ENCODE data around the gene PHF1. TPM values are rescaled to one million over a fixed set of nuclear protein-coding genes. Genes with fewer than 3 reads are reported as not detected.

PHF1 gene
- polyA plus RNA-seq, 1 donor from 2014 or later: 102 TPM

GRCh38 chr6:33380272-33380981, 30.4 kb upstream of the PHF1 start:
- no peaks in the 10 kb centered on the region for H3F3A ChIP-seq (ENCODE audit: insufficient read depth, low read length, poor library complexity, severe bottlenecking)

DNA sequence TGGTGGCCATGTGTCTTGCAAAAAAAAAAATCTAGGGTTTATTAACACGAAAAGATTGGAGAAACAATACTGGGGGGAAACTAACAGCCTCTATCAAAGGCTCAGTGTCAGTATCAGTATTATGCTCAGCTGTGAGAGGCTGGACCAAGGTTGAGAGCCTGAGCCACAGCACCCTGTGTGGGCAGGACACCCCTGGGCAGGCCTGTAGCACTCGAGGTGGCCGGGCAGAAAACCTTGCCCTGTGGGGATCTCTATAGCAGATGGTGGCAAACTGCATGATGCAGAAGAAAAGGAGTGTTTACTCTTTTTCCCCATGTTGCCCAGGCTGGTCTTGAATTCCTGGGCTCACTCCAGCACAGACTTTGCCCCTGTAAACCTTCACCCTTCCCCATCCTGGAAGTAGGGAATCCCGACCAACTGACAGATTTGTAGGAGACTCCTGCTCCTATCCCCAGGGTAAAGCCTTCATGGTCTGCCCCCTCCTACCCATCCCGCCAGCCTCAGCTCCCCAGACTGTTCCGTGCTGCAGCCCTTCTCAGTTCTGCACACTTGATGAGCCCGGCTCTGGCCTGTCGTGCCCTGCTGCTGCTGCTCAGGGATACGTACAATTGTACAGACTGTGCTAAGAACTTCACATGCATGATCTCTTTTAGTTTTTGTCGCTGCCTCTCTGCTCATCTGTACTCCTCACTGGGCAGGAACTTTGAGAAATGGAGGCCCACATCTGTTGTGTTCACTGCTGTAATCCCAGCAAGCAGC, 27.2 kb upstream of the PHF1 start:
- H3K4me3 ChIP-seq (ENCODE audit: low read length): no peak overlapping the region
- H3K27me3 ChIP-seq (ENCODE audit: insufficient read depth, low read depth, low read length): no peaks in the 10 kb centered on the region
- TF ChIP-seq RAD21 (conservative IDR thresholded peaks at IDR 0.05) (no peak), EZH2 (IDR thresholded peaks at IDR 0.05; ENCODE audit: borderline replicate concordance, insufficient read depth, low read length, poor library complexity, severe bottlenecking) (no peak), MXI1 (conservative IDR thresholded peaks at IDR 0.05; ENCODE audit: poor library complexity, severe bottlenecking) (no peak), TAF1 (IDR thresholded peaks at IDR 0.05; ENCODE audit: low read depth) (no peak)
- H3K9me2 ChIP-seq (ENCODE audit: insufficient read depth, low read length): no peaks in the 10 kb centered on the region
- no peaks in the 10 kb centered on the region for H3K36me3 ChIP-seq (ENCODE audit: insufficient read depth, low read length)
- no peaks in the 10 kb centered on the region for H3K79me2 ChIP-seq (replicated peaks; ENCODE audit: insufficient read depth, low read length)
- H3K9ac ChIP-seq (ENCODE audit: low read length): no peak overlapping the region
- H3F3A ChIP-seq (ENCODE audit: insufficient read depth, low read length, poor library complexity, severe bottlenecking): no peaks in the 10 kb centered on the region
- no peaks in the 10 kb centered on the region for H4K20me1 ChIP-seq (ENCODE audit: insufficient read depth)
- H3K4me2 ChIP-seq (ENCODE audit: low read length): no peak overlapping the region
- no peaks in the 10 kb centered on the region for H3K9me3 ChIP-seq (ENCODE audit: low read length)
- H2AFZ ChIP-seq (ENCODE audit: low read depth, low read length): no peak overlapping the region
- H3K27ac ChIP-seq (ENCODE audit: low read length): no peak overlapping the region

More at GRCh38 chr6:33380272-33380981, 30.4 kb upstream of the PHF1 start:
- no peak overlapping the region for H3K4me3 ChIP-seq (ENCODE audit: low read length)
- H3K9me3 ChIP-seq (ENCODE audit: low read length): no peaks in the 10 kb centered on the region
- H3K9me2 ChIP-seq (ENCODE audit: insufficient read depth, low read length): no peaks in the 10 kb centered on the region
- H3K9ac ChIP-seq (ENCODE audit: low read length): no peak overlapping the region
- no peaks in the 10 kb centered on the region for H3K36me3 ChIP-seq (ENCODE audit: insufficient read depth, low read length)
- no peaks in the 10 kb centered on the region for H4K20me1 ChIP-seq (ENCODE audit: insufficient read depth)
- no peaks in the 10 kb centered on the region for H3K79me2 ChIP-seq (replicated peaks; ENCODE audit: insufficient read depth, low read length)
- TF ChIP-seq RAD21 (conservative IDR thresholded peaks at IDR 0.05) (no peak), TAF1 (IDR thresholded peaks at IDR 0.05; ENCODE audit: low read depth) (no peak), POLR2AphosphoS5 (IDR thresholded peaks at IDR 0.05) (no peak), EP300 (conservative IDR thresholded peaks at IDR 0.05; ENCODE audit: poor library complexity, severe bottlenecking) (no peak), SMC3 (conservative IDR thresholded peaks at IDR 0.05; ENCODE audit: poor library complexity) (no peak), REST (IDR thresholded peaks at IDR 0.05; ENCODE audit: borderline replicate concordance) (no peak)
- TF ChIP-seq, protein P1, sequence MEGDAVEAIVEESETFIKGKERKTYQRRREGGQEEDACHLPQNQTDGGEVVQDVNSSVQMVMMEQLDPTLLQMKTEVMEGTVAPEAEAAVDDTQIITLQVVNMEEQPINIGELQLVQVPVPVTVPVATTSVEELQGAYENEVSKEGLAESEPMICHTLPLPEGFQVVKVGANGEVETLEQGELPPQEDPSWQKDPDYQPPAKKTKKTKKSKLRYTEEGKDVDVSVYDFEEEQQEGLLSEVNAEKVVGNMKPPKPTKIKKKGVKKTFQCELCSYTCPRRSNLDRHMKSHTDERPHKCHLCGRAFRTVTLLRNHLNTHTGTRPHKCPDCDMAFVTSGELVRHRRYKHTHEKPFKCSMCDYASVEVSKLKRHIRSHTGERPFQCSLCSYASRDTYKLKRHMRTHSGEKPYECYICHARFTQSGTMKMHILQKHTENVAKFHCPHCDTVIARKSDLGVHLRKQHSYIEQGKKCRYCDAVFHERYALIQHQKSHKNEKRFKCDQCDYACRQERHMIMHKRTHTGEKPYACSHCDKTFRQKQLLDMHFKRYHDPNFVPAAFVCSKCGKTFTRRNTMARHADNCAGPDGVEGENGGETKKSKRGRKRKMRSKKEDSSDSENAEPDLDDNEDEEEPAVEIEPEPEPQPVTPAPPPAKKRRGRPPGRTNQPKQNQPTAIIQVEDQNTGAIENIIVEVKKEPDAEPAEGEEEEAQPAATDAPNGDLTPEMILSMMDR (IDR thresholded peaks at IDR 0.05; ENCODE audit: poor library complexity, severe bottlenecking): no peak
- no peak overlapping the region for H3K27ac ChIP-seq (ENCODE audit: low read length)
- H2AFZ ChIP-seq (ENCODE audit: low read depth, low read length): no peak overlapping the region
- H3K4me2 ChIP-seq (ENCODE audit: low read length): no peak overlapping the region
- H3K27me3 ChIP-seq (ENCODE audit: insufficient read depth, low read depth, low read length): no peaks in the 10 kb centered on the region
